Measurements from ENCODE around the gene ENTPD2.

ENTPD2 gene

DNA sequence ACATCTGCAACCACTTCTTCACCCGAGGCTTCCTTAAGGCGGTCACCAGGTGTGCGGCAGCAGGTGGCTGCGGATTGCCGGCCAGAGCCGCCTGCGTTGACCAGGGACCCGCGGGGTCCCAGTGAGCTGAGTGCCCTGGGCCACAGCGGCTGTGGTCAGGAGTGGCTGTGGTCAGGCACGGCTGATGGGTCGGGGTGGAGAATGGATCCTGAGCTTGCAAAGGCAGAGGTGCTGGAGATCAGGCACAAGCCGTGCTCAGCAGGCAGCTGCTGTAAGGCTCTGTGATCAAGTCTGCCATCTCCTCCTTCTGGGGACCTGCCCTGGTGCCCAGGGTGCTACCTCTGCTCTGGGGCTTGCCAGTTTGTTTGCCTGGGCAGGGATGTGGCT lies 25.5 kb upstream of the ENTPD2 start:
- DNase-seq (ENCODE audit: low spot score), result no peak

DNA sequence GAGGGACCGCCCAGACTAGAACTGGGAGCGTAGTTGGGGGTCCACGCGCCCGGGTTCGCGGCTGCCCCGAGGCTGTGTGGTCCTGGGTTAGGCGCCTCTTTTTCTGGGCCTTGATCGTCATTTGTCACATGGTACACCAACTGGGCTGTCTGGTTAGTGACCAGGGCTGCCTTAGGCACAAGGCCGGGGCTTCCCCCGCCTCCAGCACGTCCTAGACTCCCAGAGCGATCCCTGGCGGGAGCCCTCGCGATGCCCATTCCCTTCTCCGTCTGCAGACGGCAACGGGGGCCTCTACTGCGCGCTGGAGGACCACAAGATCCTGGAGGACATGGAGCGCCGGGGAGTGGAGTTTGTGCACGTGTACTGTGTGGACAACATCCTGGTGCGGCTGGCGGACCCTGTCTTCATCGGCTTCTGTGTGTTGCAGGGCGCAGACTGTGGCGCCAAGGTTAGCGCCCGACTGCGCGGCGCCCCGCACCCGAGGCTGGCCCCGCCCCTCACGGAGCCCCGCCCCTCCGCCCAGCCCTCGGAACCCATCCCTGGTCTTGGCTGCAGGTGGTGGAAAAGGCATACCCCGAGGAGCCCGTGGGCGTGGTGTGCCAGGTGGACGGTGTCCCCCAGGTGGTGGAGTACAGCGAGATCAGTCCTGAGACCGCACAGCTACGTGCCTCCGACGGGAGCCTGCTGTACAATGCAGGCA lies 25.0 kb upstream of the ENTPD2 start:
- DNase-seq (ENCODE audit: low spot score), result no peak

DNA sequence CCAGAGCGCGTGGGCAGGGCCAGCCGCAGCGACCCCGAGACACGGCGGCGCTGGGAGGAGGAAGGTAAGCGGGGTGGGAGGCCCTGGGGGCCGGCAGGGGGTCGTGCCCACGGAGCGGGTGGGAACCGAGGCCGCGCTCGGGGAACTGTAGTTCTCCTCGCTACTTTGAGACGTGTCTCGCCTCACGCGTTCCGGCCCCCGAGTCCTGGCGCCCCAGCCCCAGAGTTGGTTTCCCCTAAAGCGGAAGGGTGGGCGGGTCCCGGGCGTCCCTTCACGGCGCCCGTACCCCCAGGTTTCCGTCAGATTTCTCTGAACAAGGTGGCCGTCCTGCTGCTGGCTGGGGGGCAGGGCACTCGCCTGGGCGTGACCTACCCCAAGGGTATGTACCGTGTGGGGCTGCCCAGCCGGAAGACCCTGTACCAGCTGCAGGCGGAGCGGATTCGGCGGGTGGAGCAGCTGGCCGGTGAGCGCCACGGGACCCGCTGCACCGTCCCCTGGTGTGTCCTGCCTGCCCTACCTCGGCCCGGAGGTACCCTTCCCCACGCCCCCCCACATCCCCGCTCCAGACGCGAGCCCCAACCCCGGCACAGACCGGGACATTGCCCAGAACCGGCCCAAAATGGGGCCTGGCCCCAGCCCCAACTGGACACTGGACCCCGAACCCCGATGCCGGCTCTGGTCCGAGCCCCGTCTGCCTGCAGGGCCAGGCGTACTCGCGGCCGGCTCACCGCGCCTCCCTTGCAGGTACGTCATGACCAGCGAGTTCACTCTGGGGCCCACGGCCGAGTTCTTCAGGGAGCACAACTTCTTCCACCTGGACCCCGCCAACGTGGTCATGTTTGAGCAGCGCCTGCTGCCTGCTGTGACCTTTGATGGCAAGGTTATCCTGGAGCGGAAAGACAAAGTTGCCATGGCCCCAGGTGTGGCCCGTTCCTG lies 24.2 kb upstream of the ENTPD2 start:
- DNase-seq (ENCODE audit: low spot score), result peak; percentile 50

DNA sequence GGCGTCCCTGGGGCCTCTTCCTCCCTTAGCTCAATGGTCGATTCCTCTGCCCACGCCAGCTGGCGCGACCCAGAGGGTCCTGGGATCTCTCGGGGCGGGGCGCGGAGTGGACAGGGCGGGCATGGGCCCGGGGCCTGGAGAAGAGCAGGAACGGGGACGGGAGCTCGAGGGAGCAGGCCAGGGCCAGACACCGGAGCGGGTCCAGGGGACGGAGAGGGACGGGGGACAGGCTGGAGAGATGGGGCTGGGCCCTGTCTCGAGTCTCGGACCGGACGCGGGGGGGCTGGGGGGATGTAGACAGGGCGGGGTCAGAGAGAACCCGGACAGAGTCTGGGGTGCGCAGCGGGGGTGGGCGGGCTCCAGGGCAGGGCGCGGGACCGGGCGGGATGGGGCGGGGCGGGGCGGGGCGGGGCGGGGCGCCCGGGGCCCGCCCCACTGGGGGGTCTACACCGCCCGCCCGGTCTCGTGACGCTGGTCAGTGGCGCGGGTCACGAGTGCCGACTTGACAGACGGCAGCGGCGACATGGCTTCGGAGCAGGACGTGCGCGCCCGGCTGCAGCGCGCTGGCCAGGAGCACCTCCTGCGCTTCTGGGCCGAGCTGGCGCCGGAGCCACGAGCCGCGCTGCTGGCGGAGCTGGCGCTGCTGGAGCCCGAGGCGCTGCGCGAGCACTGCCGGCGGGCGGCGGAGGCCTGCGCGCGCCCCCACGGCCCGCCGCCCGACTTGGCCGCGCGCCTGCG lies 23.3 kb upstream of the ENTPD2 start, which contains the start of gene UAP1L1:
UAP1L1 (plus strand) TSS at position 508 of the 738 bp plus-strand sequence; CDS start at position 524, 16 bp downstream.
- peak; percentile 39 for DNase-seq (ENCODE audit: low spot score)

DNA sequence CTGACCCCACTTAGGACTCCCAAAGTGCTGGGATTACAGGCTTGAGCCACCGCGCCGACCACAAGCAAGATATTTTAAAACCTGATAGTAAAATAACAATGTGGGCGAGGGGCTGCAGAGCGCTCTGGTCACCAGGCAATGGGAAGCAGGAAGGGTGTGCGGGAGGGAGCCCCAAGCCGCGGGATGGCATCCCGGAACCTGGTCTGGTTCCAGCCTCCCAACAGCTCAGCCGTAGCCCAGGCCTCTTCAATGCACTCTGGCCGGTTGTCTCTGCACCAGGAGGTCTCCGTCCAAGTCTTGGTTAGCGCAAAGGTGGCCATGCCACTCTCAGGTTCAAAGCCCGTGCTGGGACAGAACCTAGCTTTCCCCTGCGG lies 22.8 kb upstream of the ENTPD2 start:
- DNase-seq (ENCODE audit: low spot score), result no peak

DNA sequence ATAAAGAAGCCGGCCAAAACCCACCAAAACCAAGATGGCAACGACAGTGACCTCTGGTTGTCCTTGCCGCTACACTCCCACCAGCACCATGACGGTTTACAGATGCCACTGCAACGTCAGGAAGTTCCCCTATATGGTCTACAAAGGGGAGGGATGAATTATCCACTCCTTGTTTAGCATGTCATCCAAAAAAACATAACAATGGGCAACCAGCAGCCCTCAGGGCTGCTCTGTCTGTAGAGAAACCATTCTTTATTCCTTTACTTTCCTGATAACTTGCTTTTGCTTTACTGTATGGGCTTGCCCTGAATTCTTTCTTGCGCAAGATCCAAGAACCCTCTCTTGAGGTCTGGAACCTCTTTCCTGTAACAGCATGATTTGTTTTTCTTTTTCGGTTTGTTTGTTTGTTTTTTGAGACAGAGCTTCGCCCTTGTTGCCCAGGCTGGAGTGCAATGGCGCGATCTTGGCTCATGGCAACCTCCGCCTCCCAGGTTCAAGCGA lies 21.5 kb upstream of the ENTPD2 start:
- no peak for DNase-seq (ENCODE audit: low spot score)

DNA sequence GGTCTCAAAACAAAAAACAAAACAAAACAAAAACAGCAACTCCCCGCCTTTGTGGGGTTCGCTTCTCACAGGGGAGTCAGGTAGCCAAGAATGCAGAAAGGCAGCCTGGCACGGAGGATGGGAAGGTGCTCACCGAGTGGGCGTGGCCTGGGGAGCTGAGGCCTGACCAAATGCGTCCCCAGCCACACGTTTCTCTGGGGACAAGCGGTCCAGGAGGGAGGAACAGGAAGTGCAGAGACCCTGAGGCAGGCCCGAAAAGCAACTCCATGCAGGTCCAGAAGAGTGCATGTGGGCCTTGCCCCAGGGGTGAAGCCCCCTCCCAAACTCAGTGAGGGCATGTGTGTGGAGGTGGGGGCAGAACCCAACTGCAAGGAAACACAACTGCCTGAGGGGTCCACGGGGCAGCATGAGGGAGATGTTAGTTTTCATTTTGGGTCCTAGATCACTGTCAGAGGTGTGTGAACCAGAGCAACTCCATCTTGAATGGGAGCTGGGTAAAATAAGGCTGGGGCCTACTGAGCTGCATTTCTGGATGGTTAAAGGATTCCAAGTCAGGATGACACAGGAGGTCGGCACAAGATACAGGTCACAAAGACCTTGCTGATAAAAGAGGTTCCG lies 20.9 kb upstream of the ENTPD2 start:
- DNase-seq (ENCODE audit: low spot score), result no peak

DNA sequence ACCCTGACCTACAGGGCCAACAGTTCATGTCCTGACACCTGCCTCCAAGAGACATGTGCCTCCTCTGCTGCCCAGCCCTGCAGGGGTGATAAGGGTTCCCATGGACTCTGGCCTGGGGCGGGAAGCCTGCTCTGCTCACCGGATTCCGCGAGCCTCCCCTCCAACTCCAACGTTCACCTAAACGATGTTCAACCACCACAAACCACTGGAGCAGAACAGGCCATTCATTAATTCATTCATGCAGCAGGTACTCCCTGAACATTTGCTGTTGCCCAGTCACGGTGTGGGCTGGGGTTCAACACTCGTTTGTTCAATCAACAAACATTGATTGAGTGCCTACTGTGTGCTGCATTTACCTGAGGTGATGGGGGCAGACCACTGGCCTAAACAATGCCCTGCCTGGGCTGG lies 20.1 kb upstream of the ENTPD2 start:
- DNase-seq (ENCODE audit: low spot score), result no peak

DNA sequence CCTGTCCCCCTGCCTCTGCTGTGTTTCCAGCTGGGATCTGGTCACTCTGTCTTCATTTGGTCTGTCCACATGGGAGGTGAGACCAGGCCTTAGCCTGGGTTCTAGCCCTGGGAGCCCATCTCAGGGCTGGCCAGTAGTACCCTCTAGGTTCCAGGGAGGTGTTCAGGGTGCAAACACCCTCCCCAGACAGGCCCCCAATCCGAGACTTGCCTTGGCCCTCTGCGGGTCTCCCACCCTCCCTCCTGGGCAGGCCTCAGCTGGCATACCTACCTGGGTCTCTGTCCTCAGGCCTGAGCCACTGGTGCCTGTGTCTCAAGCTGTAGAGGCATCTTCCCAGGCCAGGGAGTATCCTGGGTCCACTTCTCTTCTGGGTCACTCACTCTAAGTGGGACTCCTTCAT lies 17.4 kb upstream of the ENTPD2 start:
- no peak for DNase-seq (ENCODE audit: low spot score)

DNA sequence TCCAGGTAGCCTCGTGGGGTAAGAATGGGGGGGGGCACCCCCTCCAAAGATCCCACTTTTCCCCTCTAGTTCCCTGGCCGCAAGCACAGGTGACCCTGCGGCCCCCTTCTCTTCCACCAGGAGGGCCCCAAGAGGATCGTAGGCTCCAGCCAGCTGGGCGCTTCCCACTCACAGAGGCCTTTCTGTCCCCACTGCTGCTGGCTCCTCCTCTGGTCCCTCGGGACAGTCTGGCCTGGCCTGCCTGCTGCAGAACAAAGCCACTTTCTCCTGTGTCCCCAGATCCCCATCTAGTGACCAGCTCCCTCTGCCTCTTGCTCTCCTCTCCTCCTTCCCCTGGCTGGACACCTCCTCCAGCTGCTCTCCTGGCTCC lies 17.0 kb upstream of the ENTPD2 start:
- no peak for DNase-seq (ENCODE audit: low spot score)

DNA sequence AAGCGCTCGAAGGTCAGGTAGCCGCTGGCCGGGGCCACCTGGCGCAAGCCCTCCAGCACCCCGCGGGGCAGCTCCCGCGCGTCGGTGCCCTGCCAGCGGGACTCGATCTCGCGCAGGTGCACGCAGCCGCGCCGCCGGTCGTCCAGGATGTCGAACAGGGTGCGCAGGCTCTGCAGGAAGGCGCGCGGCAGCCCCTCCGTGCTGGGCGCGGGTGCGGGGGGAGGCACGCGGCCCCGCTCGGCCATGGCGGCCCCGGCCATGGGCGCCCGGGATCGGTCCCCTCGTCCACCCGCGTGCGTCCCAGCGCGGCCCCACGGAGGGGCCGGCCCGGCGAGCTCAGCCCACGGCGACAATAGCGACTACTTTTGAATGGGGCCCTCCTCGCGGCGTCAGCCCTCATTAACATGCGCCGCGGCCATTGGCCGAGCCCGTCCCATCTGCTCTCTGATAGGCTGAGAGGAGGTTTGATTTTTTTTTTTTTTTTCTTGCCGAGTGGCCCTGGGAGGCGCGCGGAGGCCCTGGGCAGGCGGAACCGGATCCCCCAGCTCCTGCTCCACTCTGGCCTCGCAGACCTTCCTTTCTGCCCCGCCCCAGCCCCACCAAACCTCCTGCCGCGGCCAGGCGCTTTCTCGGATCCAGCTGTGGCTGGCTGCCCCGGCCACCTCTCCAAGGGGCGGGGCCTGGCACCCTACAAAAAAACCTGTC lies 16.5 kb upstream of the ENTPD2 start, which contains the start of gene SAPCD2:
SAPCD2 (minus strand) TSS at position 357 of the 705 bp plus-strand sequence; CDS start at position 260, 97 bp downstream.
- peak; percentile 82 for DNase-seq (ENCODE audit: low spot score)

DNA sequence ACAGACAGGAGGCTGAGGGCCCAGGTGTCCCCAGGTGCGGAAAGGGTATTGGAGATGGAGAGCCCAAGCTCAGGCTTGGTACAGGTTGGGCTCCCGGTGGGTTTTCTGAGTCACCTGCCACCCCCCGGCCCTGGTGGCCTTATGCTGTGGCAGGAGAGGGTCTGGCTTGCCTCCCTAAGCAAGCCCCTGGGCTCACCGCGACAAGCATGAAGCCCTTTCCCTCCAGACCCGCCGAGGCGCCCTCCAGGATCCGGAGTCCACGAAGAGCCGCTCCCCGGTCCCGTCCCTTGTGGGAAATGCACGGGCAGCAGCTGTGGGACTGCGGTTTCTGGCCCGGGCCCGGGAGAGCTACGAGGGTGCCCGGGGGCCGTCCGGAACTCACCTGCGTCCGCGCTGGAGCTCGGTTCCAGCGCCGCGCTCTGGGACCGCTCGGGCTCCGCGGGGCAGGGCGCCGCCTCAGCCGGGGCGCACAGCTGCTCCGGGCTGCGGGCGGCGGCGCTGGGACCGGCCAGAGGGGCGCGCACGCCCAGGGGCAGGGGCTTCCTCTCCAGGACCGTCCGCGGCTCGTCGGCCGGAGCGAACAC lies 15.7 kb upstream of the ENTPD2 start:
- DNase-seq (ENCODE audit: low spot score), result no peak

DNA sequence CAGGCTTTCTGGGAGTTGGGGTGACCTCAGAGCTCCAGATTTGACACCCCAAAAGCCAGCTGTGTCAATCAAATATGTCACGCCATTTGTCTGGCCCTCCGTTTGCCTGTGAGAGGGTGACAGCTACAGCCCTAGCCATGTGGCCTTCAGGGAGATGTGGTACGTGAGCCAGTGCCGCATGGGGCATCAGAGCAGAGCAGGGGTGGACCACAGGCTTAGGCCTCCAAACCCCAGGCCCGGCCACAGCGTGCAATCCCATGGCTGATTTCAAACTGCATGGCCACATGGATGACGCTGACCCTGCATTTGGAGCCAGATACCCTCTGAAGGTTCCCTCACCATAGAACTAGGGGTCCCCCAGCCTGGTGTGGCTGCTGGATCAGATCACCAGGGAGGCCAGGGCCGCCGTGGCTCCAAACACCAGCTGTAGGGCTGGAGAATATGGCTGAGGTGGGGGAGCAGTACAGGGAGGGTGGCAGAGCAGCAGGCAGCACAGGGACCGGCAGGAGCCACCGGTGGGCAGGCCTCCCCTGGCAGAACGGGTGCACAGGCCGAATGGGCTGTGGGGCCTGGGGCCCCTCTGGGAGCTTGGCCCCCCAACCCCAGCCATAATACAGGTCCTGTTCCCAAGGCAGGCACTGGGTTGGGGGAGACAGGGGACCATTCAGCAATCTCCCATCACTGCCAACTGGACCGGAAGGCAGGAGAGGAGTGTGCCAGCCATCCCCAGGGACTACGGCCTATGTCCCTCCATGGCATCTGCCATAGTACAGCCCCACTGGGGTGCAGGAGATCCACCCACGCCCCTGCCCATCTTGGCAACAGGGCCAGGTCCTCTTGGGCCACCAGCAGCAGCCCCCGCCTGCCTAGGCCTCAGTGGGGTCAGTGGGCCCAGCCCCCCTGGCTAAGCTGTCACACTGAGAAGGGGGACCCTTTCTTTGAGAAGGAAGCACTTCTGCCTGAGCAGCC lies 15.0 kb upstream of the ENTPD2 start:
- no peak for DNase-seq (ENCODE audit: low spot score)

DNA sequence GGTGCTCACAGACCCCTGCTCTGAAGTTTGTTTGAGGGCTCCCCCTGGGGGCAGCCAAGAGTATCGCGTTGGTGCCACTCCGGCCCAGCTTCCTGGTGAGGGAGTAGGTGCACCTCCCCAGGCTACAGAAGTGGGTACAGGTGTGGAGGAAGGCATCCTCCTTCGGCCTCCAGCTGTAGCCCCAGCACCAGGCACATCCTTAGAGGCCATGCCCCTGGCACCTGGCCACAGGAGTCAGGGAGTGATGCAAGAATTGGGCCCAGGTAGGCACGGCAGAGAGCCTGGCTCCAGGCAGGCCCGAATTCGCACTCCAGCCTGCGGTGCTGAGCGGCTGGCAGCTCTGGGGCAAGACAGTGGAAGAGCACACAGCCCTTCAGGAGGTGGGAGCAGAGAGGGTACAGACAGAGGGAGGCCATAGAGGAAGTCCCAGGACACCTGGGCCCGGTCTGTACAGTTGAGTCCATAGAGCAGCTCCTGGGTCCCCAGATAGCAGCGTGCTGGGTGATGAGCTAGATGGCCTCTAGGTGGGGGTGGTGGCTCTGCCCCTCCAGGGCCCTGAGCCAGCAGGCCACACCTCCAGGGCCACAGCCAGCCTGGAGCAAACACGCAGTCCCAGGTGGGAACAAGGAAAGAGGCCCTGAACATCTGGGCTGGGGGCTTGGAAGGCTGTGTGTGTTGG lies 14.1 kb upstream of the ENTPD2 start:
- peak; percentile 90 for DNase-seq (ENCODE audit: low spot score)

DNA sequence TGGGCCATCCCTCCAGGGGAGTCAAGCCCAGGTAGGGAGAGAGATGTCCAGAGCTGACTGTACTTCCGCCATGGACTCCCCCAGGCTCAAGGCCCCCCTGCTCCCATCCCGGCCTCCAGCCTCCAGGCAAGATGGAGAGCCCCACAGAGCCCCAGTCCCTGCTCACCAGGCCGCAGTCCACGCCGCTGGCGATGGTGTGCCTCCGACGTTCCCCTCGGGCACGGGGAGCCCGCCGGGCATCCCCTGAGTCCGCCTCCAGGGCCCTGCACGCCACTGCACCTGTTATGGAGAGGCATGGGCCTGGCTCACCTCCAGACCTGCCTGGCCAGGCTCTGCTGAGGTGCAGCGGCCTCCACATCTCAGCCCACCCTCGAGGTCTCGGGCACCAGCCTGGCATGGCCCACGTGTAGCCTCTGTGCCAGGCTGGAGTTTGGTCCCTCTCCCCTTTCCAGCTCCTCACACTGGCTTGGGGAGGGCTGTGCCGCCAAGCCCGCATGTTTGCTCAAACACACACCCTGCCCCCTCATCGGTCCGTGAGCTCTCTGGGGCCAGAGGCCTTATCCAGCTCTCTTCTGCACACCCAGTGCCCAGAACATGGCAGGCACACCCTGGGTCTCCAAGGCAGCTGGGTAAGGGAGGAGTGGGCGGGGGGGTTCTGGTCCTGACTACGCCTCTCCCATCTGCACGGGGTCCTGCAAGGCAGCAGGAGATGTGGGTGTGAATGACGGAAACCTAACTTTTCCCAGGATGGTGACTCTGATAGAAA lies 12.4 kb upstream of the ENTPD2 start:
- no peak for DNase-seq (ENCODE audit: low spot score)

DNA sequence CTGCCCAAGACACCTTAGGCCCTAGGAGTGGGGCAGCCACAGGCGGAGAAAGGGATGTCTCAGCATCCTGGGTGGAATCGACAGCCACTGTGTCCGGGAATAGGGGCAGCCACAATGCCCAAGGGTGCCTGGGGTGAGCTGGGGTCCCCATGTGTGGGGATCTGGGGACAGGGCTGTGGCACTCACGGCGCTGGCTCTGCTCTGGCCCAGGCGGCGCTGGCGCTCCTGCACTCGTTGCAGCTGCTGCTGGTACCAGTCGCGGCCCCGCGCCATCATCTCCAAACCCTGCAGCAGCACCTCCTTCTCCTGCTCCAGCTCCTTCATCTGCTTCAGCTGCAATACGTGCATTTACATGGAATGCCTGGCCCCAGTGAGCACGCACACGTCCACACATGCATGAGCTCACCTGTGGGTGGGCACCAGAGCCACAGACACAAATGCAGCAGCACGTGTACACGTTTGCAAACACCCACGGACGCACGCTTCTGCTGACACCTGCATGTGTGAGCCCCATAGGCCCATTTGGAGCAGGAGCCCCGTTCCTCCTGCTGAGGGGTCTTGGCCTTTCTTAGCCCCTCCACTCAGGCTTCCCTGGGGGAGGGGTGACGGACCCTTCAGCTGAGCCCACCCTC lies 11.6 kb upstream of the ENTPD2 start:
- no peak for DNase-seq (ENCODE audit: low spot score)

DNA sequence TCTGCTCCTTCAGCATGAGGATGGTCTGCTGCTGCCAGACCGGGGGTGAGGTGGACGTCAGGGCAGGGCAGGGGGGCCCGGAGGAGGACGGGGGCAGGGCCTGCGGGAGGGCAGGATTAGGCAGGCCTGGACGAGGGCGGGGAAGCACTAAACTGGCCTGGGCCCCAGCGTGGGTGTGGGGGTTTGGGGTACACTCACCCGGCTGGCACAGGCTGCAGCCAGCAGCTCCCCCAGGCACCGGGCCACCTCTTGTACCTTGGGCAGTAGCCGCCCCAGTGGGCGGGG lies 11.0 kb upstream of the ENTPD2 start:
- DNase-seq (ENCODE audit: low spot score), result no peak

All from CD4-positive, alpha-beta T cell treated with Interleukin-15 for 4 hours (primary cell).